Suprapubic skin (tissue), 4 donors: Measurements from ENCODE around the gene PNLIPRP1.

ENCODE experiments used
- EP300 ChIP-seq: sonication (generic); formaldehyde crosslinking; IDR thresholded peaks from one replicate; pipeline ENCODE4 v1.6.1; 2017; ENCODE audit warnings: antibody characterized with exemption
- POLR2A ChIP-seq, 2 donors: fragments of 450-650 bp; IDR thresholded peaks; one replicate each; pipeline ENCODE4 v1.6.1; 2017; ENCODE audit warnings: antibody characterized with exemption in 2 of 2, mild to moderate bottlenecking in 2 of 2, moderate library complexity in 2 of 2
- POLR2AphosphoS5 ChIP-seq, 3 donors: sonication (generic); formaldehyde crosslinking; IDR thresholded peaks; one replicate each; pipeline ENCODE4 v1.6.1; 2017; ENCODE audit warnings: antibody characterized with exemption in 3 of 3
- TF ChIP-seq, protein P1 (sequence below), 2 donors: fragments of 200-600 bp in 1 of 2; fragments of 450-650 bp in 1 of 2; sonication (generic) in 1 of 2; IDR thresholded peaks; one replicate each; pipeline ENCODE4 v1.5.1; 2016 to 2019; ENCODE audit warnings: antibody characterized with exemption in 2 of 2, mild to moderate bottlenecking in 1 of 2, moderate library complexity in 1 of 2

DNA sequence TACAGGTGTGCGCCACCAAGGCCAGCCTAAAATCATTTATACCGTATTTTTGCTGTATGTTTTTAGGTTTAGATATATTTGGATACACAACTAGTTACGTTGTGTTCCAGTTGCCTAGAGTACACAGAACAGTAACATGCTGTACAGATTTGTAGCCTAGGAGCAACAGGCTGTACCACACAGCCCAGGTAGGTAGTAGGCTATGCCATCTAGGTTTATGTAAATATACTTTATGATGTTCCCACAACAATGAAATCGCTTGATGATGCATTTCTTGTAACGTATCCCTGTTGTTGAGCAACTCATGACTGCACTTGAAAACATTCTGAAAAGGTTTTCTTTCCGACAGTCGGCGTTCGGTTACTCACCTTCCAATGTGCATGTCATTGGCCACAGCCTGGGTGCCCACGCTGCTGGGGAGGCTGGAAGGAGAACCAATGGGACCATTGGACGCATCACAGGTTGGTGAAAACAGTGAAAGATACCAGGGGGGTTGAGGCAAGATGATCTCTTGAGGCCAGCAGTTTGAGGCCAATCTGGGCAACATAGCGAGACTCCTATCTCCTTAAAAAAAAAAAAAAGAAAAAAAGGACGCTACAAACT is 37.3 kb upstream of the PNLIPRP1 start:
- TF ChIP-seq POLR2A (IDR thresholded peaks at IDR 0.05) (no peak), EP300 (no peak), POLR2AphosphoS5 (IDR thresholded peaks at IDR 0.05) (no peak)
- TF ChIP-seq, protein P1, sequence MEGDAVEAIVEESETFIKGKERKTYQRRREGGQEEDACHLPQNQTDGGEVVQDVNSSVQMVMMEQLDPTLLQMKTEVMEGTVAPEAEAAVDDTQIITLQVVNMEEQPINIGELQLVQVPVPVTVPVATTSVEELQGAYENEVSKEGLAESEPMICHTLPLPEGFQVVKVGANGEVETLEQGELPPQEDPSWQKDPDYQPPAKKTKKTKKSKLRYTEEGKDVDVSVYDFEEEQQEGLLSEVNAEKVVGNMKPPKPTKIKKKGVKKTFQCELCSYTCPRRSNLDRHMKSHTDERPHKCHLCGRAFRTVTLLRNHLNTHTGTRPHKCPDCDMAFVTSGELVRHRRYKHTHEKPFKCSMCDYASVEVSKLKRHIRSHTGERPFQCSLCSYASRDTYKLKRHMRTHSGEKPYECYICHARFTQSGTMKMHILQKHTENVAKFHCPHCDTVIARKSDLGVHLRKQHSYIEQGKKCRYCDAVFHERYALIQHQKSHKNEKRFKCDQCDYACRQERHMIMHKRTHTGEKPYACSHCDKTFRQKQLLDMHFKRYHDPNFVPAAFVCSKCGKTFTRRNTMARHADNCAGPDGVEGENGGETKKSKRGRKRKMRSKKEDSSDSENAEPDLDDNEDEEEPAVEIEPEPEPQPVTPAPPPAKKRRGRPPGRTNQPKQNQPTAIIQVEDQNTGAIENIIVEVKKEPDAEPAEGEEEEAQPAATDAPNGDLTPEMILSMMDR (IDR thresholded peaks at IDR 0.05), result no peak
